Epidermal melanocyte (primary cell): ENCODE data around the gene KCNIP3.
"Not testable (repeated sequence)": the region's sequence is repeated elsewhere in the genome, so short reads cannot be mapped to it uniquely, and the experiment has no call there.

ENCODE experiments used
- DNase-seq: peaks from one replicate; pipeline ENCODE4 v3.0.0; 2011; ENCODE audit warnings: low spot score; ENCODE audit not compliant: insufficient read length

The KCNIP3 gene

GRCh38 chr2:95346738-95347671, 49.9 kb downstream of the KCNIP3 start:
- DNase-seq: peak; percentile 20

- no peak for DNase-seq
Observed at GRCh38 chr2:95347681-95348608, 50.8 kb downstream of the KCNIP3 start.

DNA sequence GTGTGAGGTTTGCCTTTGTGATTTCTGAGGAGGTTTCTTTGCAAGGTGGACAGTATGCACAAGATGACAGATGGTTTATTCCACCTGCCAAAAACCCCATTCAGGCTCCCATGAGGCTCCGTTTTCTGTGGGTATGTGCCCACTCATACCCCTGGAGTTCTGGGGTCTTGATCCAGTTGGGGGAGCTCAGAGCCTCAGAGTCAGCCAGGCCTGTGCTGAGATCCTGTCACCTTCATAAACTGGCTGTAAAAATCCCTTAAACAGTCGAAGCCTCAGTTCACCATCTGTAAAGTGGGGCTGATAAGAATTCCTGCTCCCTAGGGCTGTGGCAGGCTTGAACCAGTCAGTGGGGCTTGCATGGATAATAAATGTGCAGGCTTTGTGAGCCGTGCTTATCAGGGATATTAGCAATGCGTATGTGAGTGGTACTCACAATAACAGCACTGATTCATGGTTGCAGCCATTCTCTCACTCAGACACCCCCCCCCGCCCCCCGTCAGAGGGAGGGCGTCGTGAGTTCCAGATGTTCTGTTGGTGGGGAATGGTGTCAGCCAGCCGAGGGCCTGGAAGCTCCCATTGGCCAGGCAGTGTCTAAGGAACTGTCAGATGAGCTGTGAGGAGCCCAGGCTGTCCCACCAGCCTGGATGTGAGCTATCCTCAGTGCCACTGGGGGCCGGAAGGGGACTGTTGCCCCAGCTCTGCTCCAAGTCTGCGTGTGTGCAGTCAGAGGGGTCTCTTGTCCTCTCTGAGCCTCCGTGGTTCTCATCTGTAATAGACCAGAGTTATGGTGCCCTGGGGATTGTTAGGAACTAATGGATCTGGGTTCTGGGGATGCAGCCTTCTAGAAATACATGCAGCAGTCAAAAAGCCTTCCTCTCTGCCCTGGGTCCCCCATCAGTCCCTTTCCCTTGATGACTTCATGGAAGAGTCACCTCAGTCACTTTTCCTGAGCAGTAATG, 51.7 kb downstream of the KCNIP3 start:
- DNase-seq: no peak

- no peak for DNase-seq
Observed at GRCh38 chr2:95349568-95350322, 52.6 kb downstream of the KCNIP3 start.

DNA sequence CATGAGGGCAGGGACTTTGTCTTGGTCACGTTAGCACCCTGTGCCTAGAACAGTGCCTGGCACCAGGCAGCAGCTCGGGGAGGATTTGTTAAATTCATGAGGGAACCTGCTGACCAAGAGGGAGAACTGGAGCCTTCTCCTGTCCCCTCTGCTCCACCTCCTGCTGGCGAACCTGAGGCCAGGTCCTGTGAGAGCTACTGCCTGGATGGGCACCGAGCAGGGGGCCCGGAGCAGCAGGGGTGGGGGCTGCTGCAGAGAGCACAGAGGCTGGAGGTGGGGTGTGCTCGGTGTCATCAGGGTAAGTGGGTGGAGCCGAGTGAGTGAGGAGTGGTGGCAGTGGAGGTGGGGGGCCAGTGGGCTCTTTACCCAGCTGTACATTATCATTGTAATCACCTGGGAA, 53.2 kb downstream of the KCNIP3 start:
- DNase-seq: no peak

DNA sequence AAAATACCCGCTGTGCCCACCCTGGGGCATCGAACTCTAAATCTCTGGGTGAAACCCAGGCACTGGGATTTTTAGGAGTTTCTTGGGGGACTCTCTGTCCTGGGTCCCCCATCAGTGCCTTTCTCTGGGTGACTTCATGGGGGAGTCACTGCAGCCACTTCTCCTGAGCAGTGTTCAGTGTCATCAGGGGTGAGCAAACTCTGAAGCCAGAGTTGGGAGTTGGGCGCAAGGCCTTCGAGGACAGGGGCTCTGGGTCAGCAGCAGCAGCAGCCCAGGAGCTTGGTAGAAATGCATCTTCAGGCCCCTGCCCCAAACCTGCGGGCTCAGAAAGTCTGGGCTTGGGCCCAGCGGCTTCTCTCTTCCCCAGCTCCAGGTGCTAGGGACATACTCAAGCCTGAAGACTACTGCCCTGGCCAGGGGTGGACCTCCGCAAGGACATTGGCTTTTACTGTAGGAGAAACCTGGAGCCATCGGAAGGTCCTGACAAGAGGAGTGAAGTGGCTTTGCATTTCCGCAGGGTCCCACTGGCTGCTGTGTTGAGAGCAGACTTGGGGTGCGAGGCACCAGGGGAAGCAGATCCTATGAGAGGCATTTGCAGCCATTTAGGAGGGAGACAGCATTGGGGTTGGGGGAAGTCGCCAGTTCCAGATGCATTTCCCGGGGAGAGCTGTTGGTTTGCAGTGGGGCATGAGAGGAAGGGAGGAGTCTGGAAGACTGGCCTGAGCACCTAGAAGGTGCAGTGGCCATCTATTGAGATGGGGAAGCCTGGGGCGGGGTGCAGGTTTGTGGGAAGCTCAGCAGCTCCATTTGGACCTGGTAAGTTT, 53.8 kb downstream of the KCNIP3 start:
- DNase-seq: no peak

DNA sequence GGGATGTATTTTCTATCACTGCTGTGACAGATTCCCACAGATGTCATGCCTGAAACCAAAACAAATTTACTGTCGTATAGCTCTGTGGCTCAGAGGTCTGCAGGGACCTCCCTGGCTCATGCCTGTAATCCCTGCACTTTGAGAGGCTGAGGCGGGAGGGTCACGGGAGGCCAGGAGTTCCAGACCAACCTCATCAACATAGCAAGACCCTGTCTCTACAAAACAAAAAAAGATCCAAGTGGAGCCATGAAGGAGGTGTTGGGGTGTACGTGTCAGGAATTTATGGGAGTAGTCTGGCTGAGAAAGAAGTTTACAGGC, 54.4 kb downstream of the KCNIP3 start:
- DNase-seq: no peak

- no peak for DNase-seq
Observed at GRCh38 chr2:95352310-95353054, 55.3 kb downstream of the KCNIP3 start.

DNA sequence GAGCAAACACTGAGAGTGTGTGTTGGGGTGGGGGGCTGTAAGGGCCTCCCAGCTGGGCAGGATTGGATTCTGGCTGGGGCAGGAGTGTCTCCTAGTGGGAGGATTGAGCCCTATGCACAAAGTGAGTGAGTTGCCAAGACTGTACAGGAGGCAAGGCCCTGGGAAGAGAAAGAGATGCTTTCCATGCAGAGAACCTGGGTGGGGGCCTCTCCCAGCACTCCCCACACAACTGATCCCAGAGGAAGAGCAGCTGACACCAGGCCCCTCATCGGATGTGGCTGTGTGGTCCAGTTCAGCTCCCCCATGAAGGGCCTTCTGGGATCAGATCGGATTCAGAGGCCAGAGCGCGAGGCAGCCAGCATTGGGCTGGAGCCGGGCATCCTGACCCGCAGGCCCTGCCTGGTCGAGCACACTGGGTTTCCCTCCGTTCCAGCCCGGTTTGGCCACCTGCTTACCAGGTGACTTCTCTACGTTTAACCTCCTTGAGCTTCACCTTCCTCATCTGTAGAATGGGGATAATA, 56.0 kb downstream of the KCNIP3 start:
- DNase-seq: no peak

DNA sequence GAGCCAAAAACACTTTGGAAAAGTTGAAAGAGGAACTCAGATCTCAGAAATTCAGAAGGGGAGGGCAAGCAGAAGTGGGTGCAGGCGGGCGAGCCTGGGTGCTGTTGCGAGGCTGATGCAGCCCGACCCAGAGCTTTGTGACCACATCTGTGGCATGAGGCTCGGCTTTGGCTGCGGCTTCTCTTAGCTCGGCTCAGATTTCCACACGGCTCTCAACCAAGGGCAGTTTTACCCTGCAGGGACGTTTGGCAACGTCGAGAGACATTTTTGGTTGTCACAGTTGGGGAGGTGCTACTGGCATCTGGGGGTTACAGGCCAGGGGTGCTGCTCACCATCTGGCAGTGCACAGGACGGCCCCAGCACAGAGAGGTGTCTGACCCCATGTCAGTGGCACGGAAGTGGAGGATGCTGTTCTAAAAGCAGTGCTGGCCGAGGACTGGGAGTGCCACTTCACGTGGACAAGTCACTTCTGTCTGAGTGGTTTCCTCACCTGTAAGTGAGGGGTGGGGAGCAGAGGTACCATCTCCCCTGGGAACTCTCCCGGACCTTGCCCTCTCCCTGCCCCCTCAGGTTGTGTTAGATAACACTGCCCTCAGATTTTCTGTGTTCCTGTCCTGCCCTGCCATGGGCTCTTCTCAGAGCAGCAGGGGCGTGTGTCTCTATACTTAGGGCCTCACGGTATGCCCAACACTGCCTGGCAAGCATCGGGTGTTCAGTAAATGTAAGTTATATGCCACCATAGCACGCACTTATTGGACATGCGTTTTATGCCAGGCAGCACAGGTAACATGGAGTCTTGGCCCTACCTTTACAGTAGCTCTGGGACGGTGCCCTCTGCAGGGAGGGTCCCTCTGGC, 56.7 kb downstream of the KCNIP3 start:
- no peak for DNase-seq

DNA sequence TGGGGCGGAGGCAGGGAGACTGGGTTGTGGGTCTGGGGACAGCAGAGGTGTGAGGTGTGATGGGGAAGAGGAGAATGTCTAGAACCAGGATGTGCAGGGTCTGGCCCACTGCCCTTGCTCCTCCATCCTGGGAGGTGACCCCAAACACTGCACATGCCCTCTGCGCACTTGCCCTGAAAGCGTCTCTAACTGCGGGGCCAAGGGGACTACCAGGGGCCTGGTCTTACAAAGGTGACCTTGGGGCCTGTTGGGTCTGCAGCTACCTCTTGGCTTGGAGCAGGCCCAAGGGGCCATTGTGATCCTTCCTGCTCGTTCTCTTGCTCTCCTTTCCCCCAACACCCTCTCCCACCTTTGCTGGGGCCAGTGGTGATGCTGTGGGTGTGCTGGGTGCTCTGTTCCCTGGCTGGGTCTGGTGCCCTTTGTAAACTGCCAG, 57.3 kb downstream of the KCNIP3 start:
- no peak for DNase-seq

GRCh38 chr2:95354925-95355324, 57.8 kb downstream of the KCNIP3 start:
- no peak for DNase-seq

DNA sequence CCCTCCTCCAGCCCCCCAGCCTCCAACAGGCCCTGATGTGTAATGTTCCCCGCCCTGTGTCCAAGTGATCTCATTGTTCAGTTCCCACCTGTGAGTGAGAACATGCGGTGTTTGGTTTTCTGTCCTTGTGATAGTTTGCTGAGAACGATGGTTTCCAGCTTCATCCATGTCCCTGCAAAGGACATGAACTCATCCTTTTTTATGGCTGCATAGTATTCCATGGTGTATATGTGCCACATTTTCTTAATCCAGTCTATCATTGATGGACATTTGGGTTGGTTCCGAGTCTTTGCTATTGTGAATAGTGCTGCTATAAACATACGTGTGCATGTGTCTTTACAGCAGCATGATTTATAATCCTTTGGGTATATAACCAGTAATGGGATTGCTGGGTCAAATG, 58.3 kb downstream of the KCNIP3 start:
- not testable (repeated sequence) for DNase-seq

GRCh38 chr2:95356821-95357700, 59.9 kb downstream of the KCNIP3 start:
- no peak for DNase-seq

GRCh38 chr2:95357717-95358280, 60.7 kb downstream of the KCNIP3 start:
- no peak for DNase-seq

DNA sequence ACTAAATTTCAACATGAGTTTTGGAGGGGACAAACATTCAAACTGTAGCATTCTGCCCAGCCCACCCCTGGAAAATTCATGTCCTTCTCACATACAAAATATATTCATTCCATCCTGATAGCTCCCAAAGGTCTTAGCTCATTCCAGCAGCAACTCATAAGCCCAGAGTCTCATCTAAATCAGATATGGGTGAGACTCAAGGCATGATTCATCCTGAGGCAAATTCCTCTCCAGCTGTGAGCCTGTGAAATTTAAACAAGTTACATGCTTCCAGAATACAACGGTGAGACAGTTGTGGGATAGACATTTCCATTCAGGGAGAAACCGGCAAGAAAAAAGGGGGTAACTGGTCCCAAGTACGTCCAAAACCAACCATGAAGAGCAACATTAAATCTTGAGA, 61.9 kb downstream of the KCNIP3 start:
- no peak for DNase-seq
